Body of pancreas (tissue), 4 donors: ENCODE measurements around the gene SERPINB1. TPM values are rescaled to one million over a fixed set of nuclear protein-coding genes. Genes with fewer than 3 reads are reported as not detected.

ENCODE experiments used
- ATAC-seq: fragments of 150-250 bp; one replicate; pipeline ENCODE4 v1.9.1; 2016
- DNase-seq, 4 donors: peaks; one replicate each; pipeline ENCODE4 v3.0.0-alpha.2; 2019
- H3K27ac ChIP-seq, 4 donors: fragments of 200-600 bp; sonication (generic); 1 replicate in 3 of 4; 2 replicates in 1 of 4; pipeline versions ENCODE4 v1.5.1 to v1.6.1; 2016 to 2019; ENCODE audit warnings: mild to moderate bottlenecking in 1 of 4, mixed read lengths in 1 of 4, moderate library complexity in 1 of 4
- H3K27me3 ChIP-seq, 2 donors: fragments of 200-600 bp; sonication (generic); one replicate each; pipeline ENCODE4 v1.6.0; 2016; ENCODE audit warnings: mild to moderate bottlenecking in 1 of 2
- H3K36me3 ChIP-seq, 2 donors: fragments of 200-600 bp; sonication (generic); replicated peaks in 1 of 2; 2 replicates each; pipeline ENCODE4 v1.5.1; 2016; ENCODE audit warnings: low read depth in 2 of 2; ENCODE audit not compliant: insufficient read depth in 1 of 2
- H3K4me1 ChIP-seq: fragments of 200-600 bp; sonication (generic); one replicate; pipeline ENCODE4 v1.6.0; 2016
- H3K4me3 ChIP-seq, 2 donors: fragments of 200-600 bp; sonication (generic); 1 replicate in 1 of 2; 2 replicates in 1 of 2; pipeline ENCODE4 v1.5.1; 2016 to 2019
- H3K9me3 ChIP-seq, 3 donors: fragments of 200-600 bp; sonication (generic); 1 replicate in 2 of 3; 2 replicates in 1 of 3; pipeline ENCODE4 v1.5.1; 2016
- POLR2A ChIP-seq, 3 donors: fragments of 450-650 bp; IDR thresholded peaks; one replicate each; pipeline ENCODE4 v1.6.1; 2016; ENCODE audit warnings: antibody characterized with exemption in 3 of 3, mild to moderate bottlenecking in 2 of 3
- WGBS, 2 donors: methylation state at CpG; one replicate each; pipeline ENCODE4 v1.1.5; 2017; 5-methylcytosine and 5-hydroxymethylcytosine counted together
- intact Hi-C: fragments of 100-400 bp; cut with DNase I; formaldehyde crosslinking; loops from one replicate; pipeline ENCODE4 v1.15.1; 2023
- total RNA-seq, 2 donors: library from RNA; depleted of rRNA; stranded (reverse); fragments of >200 nt; gene quantifications; one replicate each; pipeline ENCODE4 v1.1.0, GENCODE V29; 2016
- TF ChIP-seq, protein P1 (sequence below), 7 experiments: fragments of 450-650 bp in 4 of 7; fragments of 200-600 bp in 3 of 7; sonication (generic) in 3 of 7; IDR thresholded peaks; one replicate each; pipeline ENCODE4 v1.5.1; 2016 to 2019; ENCODE audit warnings: antibody characterized with exemption in 7 of 7

SERPINB1 gene
- total RNA-seq, 2 donors from 2014 or later, result 19.1 to 80.4 TPM

DNA sequence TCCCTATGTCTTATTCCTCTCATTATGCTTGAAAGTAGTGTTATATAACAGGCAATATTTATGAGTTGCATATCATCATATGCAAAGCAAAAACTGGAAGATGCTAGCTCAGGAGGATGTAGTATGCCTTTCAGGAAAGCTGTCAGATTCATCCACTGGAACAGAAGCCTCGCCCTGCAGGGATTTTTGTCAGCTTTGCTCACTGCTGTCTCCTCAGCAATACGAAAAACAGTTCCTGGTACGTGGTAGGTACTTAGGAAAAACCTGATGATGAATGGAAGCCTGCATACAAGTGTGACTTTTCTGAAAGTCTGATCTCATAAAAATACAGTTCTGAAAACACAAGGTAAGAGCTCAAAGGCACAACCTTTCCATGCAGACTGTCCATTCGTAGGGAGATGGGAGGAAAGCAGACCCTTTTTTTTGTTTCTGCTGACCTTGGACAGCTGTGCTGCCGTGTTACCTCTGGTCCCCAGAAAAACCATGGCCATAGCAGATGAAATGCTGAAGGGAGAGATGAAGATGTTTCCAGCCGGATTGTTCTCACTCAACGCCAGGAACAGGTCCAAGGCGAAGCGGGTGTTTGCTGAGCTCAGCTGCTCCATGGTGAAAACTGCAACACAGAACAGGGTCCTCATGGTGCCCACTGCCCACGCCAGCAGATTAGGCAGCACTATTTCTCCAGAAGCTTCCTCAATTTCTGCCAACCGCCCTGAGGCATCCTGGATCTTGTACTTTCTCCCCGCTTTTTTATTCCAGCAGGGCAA, 1.5 kb downstream of the SERPINB1 start:
- peak in 1 of 4 donors; percentile 41 for DNase-seq
- WGBS, 2 donors, result 19 to 49% methylated on average over 12 of the region's 12 CpGs
- no peak for ATAC-seq
- H3K27ac ChIP-seq, result peak overlapping the region; percentile 92 to 99 (median 97)
- no peak for TF ChIP-seq POLR2A (IDR thresholded peaks at IDR 0.05)
- TF ChIP-seq, protein P1, sequence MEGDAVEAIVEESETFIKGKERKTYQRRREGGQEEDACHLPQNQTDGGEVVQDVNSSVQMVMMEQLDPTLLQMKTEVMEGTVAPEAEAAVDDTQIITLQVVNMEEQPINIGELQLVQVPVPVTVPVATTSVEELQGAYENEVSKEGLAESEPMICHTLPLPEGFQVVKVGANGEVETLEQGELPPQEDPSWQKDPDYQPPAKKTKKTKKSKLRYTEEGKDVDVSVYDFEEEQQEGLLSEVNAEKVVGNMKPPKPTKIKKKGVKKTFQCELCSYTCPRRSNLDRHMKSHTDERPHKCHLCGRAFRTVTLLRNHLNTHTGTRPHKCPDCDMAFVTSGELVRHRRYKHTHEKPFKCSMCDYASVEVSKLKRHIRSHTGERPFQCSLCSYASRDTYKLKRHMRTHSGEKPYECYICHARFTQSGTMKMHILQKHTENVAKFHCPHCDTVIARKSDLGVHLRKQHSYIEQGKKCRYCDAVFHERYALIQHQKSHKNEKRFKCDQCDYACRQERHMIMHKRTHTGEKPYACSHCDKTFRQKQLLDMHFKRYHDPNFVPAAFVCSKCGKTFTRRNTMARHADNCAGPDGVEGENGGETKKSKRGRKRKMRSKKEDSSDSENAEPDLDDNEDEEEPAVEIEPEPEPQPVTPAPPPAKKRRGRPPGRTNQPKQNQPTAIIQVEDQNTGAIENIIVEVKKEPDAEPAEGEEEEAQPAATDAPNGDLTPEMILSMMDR (IDR thresholded peaks at IDR 0.05), result no peak
- H3K36me3 ChIP-seq, result peaks cover 0 to 13% of the 10 kb centered on the region in 2 donors
- intact Hi-C loops, result no loop called here
- H3K9me3 ChIP-seq, result no peaks in the 10 kb centered on the region
- peaks cover 65% of the 10 kb centered on the region for H3K4me1 ChIP-seq
- no peaks in the 10 kb centered on the region for H3K27me3 ChIP-seq
- peak overlapping the region in 1 of 2 donors; percentile 40 for H3K4me3 ChIP-seq

DNA sequence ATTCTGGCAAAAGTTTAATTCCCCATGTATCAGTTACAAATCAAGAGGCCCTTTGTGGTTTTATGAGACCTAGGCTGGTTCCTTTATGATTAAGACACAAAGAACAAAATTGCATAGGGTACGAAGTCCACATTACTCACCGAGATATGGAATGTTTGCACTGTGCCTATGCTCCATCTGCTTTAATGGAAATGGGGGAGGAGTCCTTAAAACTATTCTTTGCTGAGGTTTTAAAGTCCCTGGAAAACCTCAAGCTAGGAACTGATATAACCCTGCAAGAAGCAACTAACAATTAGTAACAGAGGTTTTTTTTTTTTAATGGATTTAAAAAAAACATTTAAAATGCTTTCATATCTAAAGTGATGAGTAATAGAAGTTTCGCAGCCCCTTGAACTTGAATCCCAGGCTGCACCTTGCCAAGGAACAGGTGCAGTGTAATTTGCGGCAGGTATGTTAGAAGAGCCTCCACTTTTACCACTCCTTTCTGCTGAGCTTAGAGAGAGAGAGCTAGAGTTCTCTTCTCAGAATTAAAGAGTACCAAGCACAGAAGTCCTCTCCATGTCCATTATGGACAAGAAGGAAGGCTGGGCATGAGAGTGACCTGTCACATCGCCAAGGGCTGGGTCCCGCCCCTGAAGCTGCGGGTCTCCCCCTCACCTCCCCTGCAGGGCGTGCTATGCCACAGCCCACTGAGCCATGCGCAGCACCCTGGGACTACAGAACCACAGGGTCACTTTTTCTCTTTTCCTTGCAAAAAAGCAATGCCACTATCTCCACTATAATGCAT, 2.3 kb downstream of the SERPINB1 start:
- Histone ChIP-seq H3K36me3 (peaks cover 0 to 17% of the 10 kb centered on the region in 2 donors), H3K9me3 (no peaks in the 10 kb centered on the region), H3K4me3 (peak overlapping the region in 1 of 2 donors; percentile 40), H3K27ac (peak overlapping the region; percentile 46 to 99 (median 95)), H3K4me1 (peaks cover 65% of the 10 kb centered on the region), H3K27me3 (no peaks in the 10 kb centered on the region)
- ATAC-seq (peak; percentile 29), DNase-seq (peak in 3 of 4 donors; percentile 31 to 60 (median 60))
- TF ChIP-seq, protein P1 (IDR thresholded peaks at IDR 0.05), result no peak
- TF ChIP-seq POLR2A (IDR thresholded peaks at IDR 0.05), result peak in 1 of 3 donors; percentile 26
- 14 to 18% methylated on average over 9 of the region's 9 CpGs for WGBS, 2 donors
- intact Hi-C loops, result no loop called here

DNA sequence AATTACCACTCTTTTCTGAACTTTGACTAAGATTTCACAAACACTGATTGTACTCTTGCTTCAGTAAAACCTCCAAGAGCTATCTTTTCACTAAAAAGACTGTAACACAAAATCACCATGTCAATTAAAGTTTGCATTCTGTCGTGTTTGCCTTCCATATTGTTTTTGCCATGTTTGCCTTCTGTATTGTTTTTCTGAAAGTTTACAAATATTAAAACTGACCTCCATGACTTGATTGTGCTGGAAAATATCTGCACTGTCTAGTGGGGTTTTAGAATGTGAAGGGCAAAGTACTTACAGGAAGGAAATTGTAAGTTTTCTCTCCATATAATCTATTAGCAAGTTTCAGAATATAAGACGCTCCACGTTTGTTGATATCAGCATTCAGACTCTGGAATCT, 3.4 kb downstream of the SERPINB1 start:
- H3K4me3 ChIP-seq, result no peak overlapping the region
- peak overlapping the region; percentile 13 to 99 (median 95) for H3K27ac ChIP-seq
- H3K27me3 ChIP-seq, result no peaks in the 10 kb centered on the region
- intact Hi-C loops, result no loop called here
- H3K9me3 ChIP-seq, result no peaks in the 10 kb centered on the region
- DNase-seq (no peak), ATAC-seq (no peak)
- TF ChIP-seq, protein P1 (IDR thresholded peaks at IDR 0.05), result no peak
- TF ChIP-seq POLR2A (IDR thresholded peaks at IDR 0.05), result no peak
- H3K4me1 ChIP-seq, result peaks cover 64% of the 10 kb centered on the region
- 29 to 33% methylated on average over 3 of the region's 3 CpGs for WGBS, 2 donors
- H3K36me3 ChIP-seq, result peaks cover 0 to 23% of the 10 kb centered on the region in 2 donors

DNA sequence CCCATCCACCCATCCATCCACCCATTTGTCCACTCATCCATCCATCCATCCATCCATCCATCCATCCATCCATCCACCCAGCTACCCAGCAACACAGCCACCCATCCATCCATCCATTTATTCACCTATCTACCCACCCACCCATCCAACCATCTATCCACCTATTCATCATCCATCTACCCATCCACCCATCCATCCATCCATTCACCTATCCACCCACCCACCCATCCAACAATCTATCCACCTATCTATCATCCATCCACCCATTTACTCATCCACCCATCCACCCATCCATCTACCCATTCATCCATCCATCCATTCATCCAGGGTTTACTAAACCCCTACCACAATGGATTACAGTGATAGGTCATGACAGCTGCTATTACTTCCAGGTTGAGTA, 7.4 kb downstream of the SERPINB1 start:
- no peak for TF ChIP-seq POLR2A (IDR thresholded peaks at IDR 0.05)
- TF ChIP-seq, protein P1 (IDR thresholded peaks at IDR 0.05), result no peak
- DNase-seq, result no peak
- peaks cover 38% of the 10 kb centered on the region for H3K4me1 ChIP-seq
- intact Hi-C loops, result no loop called here
- no peak for ATAC-seq
- H3K36me3 ChIP-seq, result peaks cover 0 to 21% of the 10 kb centered on the region in 2 donors
- H3K9me3 ChIP-seq, result no peaks in the 10 kb centered on the region
- H3K27ac ChIP-seq, result no peak overlapping the region
- no peak overlapping the region for H3K4me3 ChIP-seq
- no peaks in the 10 kb centered on the region for H3K27me3 ChIP-seq
